HG03280 (cell line): Measurements from ENCODE around the gene TST.

Experiments used
- ATAC-seq: cut with Tn5 transposase; IDR thresholded peaks from one replicate; pipeline ENCODE4 v1.9.1; 2021; ENCODE audit warnings: mild to moderate bottlenecking, moderate library complexity; ENCODE audit not compliant: unreplicated experiment

The TST gene

DNA sequence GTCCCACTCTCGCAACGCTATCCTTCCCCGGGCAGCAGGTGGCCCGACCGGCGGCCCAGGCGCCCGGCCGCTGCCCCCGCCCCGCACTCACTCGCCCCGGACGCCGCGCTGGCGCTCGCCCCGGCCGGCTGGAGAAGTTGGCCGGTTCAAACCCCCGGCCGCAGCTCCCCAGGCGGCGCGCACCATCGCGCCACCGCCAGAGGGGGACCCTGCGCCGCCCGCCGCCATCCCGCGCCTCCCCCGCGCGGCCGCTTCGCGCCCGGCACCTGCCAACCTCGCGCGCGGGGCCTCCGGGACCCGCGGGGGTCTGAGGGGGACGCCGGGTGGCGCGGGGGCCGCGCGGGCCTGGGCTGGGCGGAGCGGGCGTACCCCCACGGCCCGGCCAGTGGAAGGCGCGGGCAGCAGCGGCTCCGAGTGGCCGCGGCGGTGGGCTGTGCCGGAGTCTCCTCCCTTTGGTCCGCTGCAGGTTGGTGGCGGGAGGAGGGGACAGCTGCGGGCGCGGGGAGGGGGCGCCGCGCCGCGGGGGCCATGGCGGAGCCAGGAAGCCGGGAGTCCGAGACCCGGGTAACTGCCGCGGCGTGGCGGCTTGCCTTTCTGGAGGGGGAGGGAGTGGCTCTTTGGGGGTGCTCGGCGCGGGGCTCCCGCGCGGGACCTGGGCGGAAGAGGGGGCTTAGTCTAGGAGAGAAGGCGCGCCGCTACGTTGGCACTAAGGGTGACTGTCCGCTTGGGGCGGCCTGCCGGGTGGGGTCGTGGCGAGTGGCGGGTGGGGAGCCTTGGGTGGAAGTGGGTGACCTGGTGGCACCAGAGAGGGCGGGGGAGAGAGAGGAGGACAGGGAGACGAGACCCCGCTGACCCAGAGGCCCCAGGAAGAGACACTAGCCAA, at the start of gene TST, which contains the start of gene MPST:
Gene TST, minus strand, starts transcription at position 139 of the 883 bp plus-strand sequence. CDS start 715 bp downstream, outside the sequence.
Gene MPST, plus strand, starts transcription at position 434 of the 883 bp plus-strand sequence. Its CDS starts 95 bp downstream, at position 529.
- peak; percentile 69 for ATAC-seq

DNA sequence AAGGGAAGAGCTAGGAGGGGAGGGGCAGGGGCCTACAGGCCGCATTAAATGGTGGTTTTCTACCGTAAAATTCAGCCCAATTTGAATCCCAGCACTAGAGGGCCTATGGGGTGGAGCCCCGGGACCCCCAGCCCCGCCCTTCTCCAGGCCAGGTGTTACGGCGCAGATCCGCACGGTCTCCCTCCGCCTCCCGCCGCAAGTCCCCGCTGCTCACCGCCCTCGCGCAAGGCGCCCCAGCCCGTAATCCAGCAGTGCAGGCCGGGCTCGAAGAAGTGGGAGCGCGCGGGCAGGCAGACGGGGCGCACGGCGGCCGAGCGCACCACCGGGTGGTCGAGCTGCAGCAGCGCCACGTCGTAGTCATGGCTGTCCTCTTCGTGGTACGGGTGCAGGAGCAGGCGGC, 49.6 kb upstream of the TST start:
- no peak for ATAC-seq

DNA sequence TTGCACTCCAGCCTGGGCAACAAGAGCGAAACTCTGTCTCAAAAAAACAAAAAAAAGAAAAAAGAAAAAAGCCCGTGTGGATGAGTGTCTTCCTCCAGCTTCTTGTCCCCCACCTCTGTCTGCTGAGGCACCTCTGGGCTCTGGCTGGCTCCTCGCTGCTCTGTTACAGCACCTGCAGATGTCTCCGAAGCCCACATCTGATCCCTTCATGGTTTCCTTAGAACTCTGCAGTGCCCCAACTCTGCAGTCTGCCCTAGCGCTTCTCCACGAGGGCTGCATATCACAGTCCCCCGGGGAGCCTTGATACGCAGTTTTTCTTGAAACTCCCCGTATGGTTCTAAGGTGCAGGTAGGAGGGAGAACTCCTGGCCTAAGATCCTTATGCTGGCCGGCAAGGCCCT, 48.2 kb upstream of the TST start:
- ATAC-seq: no peak

DNA sequence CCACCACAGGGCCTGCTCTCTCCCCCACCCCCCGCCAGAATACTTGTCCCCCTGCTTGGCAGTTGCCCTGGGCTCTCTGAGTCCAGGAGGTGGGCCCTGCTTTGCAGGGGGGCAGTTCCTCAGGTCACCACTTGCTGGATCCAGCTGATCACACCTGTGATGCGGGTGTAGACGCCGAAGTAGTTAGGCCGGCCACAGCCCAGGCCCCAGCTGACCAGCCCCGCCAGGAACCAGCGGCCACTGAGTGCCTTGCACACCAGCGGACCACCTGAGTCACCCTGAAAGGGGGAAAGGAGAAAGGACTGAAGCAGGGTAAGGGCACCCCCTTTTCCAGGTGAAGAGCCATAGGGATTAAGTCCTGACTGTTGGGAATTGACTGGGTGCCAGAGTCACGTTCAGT, 46.7 kb upstream of the TST start:
- no peak for ATAC-seq

DNA sequence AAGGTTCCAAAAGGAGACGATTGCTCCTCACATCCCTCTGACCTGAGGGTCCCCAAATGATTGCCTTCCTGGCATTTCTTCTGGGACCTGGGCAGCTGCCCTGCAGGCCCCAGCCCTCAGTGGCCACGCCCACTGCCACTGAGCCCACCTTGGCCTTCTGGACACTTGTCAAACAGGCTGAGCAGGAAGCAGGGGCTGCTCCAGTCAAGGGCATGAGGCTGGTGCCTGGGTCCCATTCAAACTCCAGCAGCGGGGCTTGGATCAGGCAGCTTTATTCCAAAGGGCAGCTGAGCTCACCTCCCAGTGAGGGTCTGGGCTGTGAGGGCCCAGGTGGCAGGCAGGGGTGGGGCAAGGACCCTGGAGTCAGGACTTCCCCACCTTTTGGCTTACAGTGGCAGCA, 45.9 kb upstream of the TST start:
- no peak for ATAC-seq

DNA sequence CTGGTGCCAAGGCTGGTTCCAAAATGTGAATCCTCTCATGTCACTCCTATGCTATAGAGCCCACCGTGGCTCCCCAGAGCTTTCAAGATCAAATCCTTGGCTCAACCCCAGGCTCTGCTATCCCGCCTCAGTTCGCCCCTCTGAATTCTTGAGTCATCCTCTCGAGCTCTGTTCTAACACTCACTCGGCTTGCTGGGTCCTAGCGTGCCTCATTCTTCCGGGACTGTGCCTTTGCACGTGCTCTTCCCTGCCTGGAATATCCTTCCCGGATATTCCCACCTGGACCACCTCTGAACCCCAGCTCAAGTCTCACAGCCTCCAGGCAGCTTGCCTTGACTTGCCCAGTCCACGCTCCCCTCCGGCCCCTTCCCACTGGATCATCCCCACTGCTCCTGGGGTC, 45.3 kb upstream of the TST start:
- ATAC-seq: no peak

DNA sequence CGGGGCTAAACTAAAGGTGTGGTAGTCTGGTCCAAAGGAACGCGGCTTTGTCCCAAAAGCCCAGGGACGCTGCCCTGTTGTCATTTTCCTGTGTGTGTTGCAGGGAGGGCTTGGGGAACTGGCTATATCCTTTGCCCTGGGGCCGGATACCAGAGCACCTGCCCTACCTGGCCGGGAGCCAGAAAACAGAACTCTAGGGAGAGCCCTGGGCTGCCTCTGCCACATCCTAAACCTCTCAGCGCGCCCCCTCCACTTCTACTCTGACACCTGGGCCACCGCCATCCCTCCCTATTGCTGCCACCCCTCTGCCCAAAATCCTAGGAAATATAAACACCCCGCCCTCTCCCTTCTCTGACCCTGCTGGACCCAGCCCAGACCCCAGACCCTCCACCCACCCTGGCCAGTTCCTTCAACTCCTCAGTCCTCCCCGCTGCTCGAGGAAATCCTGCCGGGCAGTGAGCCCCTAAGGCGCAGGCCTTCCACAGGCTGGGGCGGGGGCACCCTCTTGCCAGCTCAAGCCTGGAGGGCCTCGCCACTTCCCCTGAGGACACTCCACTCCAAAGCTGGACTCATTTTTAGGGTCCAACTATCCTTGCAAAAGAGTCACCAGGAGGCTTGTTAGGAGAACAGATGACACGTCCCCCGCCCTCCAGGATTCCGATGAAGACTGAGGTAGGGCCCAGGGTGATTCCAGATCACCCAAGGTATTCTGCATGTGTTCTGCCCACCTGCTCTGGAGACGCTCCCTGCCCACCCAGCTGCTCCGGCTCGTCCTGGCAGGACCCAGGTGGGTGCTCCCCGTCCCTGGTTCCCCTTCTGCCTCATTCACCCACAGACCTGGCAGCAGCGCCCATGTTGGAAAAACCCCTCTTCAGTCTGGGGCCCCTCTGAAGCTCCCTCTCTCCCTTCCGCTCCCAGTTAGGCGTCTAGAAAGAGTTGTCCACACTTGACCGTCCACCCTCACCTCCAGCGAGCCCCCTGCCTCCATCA, 44.5 kb upstream of the TST start:
- no peak for ATAC-seq

DNA sequence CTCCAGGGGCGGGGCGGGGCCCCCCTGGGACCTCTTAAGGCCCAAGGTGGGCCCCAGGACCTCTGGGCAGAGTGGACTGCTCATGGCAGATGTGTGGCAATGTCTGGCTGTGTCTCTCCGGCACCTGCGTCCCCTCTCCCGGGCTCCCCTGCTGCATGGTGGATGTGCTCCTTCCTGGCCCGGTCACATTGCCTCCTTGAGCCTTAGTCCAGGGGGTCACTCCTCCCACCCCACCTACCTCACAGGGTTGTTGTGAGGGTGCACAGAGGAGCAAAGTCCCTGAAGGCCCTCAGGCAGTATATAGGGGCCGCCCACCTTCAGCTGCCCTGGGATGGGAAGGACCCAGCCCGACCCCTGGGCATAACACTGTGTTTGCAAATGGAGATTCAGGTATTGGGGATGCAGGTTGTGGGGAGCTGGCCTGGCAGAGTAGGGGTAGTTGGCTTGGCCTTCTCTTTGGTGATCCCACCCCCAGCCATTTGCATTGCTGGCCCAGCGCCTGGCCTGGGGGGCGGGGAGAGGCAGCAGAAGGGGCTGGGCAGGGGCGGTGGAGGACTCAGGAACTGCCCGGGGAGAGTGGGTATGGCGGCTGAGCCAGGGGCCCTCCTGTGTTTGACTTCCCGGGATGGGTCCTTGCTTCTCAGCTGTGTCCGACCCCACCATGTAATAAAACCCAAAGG, 43.6 kb upstream of the TST start:
- ATAC-seq: no peak

DNA sequence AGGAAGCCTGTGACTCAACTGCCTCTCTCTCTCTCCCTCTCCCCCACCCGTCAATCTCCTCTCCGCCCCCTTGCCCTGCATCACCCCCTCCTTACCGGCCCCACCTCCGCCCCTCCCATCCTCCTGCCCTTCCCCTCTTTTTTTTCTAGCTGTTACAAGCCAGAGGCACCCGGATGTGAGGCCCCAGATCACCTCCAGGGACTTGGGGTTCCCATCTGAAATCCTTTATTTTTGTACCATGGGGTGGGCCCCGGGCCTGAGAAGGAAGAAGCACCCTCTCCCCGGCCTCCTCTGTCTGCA, 43.1 kb upstream of the TST start:
- ATAC-seq: no peak

DNA sequence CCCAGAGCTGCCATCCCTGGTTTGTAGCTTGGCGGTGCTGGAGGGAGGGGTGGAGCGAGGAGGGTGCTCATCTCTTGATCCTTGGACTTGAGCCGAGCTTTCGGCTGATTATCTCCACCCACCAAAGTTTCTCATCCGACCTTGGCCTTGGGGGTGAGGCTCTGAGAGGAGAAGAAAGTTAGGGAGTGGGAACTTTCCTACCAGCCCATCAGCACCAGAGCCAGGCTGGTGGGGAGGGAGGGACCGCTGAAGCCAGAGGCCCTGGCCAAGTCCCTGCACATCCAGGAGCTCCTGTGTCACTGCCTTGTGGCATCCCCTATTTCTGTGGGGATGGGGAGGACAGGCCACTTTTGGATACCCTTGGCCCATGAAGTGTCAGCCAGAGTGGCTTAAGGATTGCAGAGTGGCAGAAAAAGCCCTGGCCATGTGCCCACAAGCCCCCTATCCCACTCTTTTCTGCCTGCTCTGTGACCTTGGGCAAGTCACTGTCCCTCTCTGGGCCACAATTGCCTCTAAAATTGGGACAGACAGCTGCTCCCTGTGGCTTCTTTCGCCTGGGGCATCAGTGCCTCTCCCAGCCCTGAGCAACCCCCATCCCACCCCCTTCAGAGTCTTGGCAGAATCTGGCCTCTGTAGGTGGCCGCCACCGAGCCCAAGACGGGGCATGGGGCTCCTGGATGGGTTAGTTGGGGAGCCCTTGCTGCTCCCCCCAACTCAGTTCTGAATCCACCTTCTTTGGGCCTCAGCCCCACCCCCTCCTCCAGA, 42.5 kb upstream of the TST start:
- no peak for ATAC-seq

DNA sequence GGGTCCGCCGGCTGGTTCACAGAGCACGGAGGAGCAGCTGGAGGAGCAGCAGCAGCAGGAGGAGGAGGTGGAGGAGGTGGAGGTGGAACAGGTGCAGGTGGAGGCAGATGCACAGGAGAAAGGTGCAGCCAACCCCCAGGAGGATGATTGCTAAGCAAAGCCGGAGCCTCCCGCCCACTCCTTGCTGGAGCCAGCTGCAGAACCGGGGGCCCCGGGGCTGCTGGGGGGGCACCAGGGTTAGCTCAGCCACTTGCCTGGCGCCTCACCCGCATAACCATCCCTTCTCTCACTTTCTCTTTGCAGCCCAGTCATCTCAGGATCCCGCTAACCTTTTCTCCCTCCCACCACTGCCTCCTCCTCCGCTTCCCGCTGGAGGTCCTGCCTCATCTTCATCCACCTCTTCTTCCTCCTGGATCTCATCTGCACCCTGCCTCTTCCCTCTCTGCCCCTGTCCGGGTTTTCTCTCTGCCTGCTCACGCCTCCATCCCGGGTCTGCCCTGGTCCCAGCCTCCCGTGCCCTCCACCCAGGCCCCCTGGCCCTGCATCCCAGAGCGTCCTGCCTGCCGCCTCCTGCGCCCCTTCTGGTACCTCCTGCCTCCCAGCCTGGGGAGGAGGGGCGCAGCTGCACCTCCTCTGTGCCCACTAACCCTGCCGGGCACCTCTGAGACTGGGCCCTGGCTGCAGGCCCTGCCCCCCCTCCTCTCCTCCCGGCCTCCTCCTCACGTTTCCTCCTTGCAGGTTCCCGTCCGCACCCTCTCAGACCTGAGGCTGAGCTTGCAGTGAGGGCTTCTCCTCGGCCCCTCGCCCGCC, 41.8 kb upstream of the TST start:
- ATAC-seq: no peak

DNA sequence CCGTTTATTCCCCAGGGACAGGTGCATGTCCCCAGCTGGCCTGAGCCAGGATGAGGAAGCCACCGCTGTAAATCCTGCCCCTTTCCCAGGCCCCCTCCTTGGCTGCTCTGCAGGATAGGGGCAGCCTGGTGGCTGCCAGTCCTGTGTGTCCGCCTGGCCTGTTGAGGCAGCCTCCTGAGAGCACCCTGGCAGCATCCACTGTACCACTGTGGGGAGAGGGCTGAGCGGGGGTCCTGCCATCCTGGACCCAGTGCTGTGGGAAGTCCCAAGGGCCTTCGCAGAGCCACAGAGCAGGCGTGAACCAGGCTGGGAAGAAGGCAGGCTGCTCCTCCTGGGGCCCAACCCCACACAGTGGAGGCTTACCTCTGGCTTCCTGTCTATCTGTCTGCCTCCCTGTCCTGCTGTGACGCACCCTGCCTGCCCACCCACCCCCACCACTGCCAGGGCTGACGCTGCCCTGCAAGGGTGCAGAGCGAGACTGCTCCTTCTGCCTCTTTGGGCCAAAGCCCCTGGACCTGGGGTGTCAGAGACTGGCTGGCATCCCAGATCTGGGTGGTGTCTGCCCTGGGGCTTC, 40.7 kb upstream of the TST start:
- no peak for ATAC-seq

DNA sequence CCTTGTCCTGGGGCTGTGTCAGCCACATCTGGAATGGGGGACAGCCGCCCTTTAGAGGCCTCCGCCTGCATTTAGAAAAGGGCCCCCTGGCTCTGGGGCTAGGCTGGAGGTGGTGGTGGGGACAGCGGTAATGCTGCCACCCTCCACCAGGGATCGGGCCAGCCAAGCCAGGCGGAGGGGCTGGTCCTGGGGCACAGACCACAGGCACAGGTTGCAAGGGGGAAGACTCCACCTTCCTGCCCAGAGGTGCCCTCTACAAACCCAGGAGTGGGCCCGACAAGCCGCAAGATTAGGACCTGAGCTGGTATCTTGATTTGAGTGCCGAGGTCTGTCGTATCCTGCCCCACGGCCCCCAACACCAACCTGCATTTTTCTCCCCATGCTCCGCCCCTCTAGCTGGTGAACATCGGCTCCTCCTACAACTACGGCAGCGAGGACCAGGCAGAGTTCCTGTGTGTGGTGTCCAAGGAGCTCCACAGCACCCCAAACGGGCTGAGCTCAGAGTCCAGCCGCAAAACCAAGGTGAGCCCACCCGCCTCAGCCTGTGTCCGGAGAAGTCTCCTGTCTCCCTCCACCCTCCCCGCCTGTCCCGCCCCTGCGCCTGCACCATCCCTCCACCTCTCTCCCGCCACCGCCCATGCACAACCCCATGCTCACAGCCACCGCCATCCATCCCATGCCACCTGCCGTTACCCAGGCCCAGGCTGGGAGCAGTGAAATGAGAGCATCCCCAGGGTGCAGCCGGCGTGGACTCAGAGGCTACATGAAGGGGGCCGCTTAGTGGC, 39.9 kb upstream of the TST start:
- no peak for ATAC-seq

DNA sequence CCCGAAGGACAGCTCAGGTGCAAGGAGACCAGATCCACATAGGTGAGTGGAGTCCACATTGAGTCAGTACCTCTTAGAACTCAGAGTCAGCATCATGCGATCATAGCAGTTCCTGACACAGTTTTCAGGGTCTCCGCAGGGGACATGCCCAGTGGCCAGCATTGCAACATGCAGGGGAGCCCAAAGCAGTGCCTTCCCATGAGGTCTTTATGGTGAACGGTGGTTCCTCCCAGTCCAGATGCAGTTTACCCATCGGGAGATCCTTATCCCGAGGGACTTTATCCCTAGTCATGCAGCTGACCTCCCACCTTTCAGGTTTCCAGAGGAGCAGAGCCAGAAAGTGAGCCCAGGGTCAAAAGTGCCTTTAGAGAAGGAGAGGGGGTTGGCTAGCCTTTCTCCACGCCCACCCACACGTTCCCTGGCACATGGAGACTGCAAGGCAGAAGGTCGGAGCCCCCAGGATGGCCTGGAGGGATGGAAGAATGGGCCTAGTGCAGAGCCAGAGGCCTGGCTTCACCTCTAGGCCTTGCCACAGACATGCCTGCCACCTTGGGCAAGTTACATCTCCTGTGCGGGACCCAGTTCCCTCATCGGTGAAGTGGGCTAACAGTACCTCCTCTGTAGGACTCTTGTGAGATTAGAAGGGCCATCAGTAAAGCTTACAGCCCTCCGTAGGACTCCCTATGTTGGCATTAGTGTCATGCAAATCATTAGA, 38.7 kb upstream of the TST start:
- no peak for ATAC-seq

DNA sequence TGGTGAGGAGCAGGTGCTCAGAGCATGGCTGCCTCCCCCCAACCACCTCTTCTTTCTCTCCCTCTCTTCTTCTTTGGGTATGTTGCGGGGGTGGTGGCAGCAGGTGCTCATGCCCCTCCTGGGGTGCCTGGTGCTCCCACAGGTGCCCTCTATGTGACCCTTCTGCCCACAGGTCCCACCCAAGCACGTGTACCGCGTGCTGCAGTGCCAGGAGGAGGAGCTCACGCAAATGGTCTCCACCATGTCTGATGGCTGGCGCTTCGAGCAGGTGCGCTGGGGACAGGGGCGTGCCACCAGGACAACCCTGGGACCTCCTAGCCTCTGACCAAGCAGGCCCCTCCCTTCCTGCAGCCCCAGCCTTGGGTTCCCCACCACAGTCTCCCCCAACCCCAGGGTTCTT, 38.0 kb upstream of the TST start:
- no peak for ATAC-seq

DNA sequence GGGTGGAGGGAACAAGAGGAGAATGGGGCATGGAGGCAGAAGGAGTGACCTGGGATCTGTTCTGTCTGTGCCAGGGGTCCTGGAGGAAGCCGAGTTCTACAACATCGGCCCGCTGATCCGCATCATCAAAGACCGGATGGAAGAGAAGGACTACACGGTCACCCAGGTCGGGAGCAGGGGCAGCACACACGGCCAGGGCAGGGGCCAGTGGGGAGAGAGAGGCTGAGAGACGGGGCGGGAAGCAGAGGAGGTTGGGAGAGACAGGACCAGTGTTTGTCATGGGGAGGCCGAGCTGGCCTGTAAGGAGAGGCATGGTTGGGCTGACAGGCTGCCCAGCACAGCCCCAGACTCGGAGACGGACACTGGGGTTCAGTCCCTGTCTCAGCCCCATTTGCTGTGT, 37.0 kb upstream of the TST start:
- ATAC-seq: no peak

DNA sequence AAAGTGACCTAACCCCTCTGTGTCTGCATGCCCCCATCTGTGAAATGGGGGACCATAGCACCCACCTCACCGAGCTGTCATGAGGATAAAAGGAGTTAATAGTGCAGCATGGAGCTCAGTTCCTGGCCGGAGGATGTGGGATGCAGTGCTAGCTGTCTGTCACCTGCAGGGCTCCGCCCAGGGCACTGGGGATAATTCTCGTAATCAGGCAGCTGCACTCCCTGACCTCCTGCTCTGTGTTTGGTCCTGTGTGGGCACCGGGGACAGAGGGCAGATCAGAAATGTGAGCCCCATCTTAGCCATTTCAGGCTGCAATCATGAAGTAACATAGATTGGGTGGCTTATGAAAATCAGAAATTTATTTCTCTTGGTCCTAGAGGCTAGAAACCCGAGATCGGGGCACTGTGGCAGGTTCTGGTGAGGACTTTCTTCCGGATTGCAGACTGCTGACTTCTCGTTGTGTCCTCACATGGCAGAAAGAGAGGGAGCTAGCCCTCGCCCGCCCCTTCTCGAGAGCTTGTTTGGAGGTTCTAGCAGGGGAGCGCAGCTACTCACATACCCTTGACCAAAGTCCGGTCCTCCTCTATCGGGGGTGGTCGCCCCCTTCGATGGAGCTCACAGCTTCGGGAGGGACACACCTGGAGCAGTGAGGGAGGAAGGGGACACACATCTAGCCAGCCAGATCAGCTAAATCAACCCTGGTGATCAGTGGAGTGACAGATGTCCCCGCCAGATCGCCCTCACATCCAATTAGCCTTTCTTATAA, 35.5 kb upstream of the TST start:
- ATAC-seq: no peak
